OCI-LY1 (cell line): Measurements from ENCODE around the gene SESN1.

Experiments
- EZH2 ChIP-seq: fragments of 200-600 bp; sonication (generic), shearing (Covaris generic); IDR thresholded peaks from 2 replicates; pipeline ENCODE4 v1.8.0; 2017; ENCODE audit warnings: borderline replicate concordance, mixed run types, mild to moderate bottlenecking, antibody characterized with exemption, low read length, moderate library complexity, mixed read lengths
- TF ChIP-seq, protein P1 (sequence below): fragments of 200-600 bp; sonication (generic), shearing (Covaris generic); IDR thresholded peaks from 2 replicates; pipeline ENCODE4 v1.5.1; 2017; ENCODE audit warnings: mild to moderate bottlenecking, antibody characterized with exemption, low read length, moderate library complexity, mixed read lengths

- TF ChIP-seq, protein P1, sequence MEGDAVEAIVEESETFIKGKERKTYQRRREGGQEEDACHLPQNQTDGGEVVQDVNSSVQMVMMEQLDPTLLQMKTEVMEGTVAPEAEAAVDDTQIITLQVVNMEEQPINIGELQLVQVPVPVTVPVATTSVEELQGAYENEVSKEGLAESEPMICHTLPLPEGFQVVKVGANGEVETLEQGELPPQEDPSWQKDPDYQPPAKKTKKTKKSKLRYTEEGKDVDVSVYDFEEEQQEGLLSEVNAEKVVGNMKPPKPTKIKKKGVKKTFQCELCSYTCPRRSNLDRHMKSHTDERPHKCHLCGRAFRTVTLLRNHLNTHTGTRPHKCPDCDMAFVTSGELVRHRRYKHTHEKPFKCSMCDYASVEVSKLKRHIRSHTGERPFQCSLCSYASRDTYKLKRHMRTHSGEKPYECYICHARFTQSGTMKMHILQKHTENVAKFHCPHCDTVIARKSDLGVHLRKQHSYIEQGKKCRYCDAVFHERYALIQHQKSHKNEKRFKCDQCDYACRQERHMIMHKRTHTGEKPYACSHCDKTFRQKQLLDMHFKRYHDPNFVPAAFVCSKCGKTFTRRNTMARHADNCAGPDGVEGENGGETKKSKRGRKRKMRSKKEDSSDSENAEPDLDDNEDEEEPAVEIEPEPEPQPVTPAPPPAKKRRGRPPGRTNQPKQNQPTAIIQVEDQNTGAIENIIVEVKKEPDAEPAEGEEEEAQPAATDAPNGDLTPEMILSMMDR: no peak
- no peak for TF ChIP-seq EZH2
These were observed 133.6 kb downstream of the SESN1 start for GRCh38 chr6:108961077-108961476.
